GM21390 (cell line): ENCODE data around the gene HSPH1.

Experiments
- ATAC-seq: cut with Tn5 transposase; IDR thresholded peaks from one replicate; pipeline ENCODE4 v1.9.1; 2021; ENCODE audit not compliant: unreplicated experiment

HSPH1 gene

DNA sequence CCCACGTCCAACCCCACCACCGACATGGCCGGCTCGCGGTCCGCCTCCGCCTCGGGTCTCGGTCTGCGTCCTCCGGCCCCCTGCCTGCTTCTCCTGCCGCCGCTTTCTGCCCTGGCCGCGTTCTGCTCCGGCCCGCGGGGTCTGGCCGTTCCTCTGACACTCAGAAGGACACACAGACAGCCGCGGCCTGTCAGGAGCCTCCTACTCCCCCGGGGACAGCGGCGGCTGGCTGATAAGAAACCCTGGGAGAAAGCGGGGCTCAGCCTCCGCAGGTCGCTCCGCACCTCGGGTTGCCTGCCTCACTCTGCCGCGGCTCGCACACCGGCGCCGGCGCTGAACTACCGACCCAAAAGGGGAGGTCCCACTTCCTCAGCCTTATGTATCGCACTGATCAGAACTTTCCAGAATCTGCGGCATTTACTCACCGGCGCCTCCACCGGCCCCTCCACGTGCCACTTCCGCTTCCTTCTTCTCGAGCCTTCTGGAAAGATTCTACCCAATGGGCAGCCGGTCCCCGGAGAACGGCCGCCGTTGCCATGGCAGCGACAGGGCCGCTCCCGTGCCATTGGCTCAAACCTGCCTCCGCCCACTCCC lies at the start of gene HSPH1:
Gene HSPH1, minus strand, starts transcription at position 348 of the 594 bp plus-strand sequence. Its CDS starts 322 bp downstream, at position 26.
- ATAC-seq: peak; percentile 83

DNA sequence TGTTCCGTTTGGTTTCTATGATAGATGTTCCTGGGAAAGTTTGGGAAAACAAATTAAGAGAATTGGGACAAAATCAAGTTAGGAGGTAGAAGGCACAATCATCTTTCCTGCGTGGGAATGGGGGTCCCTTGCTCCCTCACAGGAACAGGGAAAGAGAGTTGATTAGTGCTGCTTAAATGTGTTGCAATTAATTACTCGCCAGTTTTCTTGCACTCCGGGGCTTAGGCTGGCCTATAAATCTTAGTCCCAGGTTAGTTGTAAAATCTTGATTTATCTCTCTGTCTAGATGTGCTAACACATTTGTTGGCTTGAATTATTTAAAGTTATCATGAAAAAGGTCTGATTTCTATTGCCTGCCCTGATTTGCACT lies 48.1 kb upstream of the HSPH1 start:
- no peak for ATAC-seq

DNA sequence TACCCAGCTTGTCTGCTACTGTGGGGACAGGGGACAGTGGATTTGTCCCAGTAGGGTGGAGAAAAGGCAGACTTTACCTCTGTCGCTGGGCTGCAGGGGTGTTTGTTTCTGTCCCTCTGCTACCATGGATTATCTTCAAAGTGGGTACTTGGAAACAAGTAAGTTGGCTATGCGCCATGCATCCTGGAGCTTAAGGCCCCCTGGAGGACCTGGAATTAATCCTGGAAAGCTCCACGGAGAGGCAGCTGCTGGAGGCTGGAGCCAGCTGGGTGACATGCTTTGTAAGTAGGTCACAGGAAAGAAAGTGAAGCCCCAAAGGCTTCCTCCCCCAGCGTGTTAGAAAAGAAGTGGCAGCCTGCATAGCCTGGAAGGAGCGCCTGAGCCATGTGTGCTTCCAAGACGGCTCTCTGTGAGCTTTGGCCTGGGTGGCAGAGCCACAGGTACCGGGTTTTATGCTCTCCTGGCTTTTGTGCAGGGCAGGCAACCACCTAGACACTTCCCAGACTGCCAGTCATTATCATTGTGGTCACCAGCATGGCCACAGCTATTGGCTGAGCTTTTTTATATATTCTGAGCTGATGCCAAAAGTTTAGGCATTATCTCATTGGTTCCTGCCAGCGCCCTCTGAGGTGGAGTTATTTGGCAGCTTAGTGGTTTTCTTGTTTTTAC lies 47.6 kb upstream of the HSPH1 start:
- ATAC-seq: no peak

DNA sequence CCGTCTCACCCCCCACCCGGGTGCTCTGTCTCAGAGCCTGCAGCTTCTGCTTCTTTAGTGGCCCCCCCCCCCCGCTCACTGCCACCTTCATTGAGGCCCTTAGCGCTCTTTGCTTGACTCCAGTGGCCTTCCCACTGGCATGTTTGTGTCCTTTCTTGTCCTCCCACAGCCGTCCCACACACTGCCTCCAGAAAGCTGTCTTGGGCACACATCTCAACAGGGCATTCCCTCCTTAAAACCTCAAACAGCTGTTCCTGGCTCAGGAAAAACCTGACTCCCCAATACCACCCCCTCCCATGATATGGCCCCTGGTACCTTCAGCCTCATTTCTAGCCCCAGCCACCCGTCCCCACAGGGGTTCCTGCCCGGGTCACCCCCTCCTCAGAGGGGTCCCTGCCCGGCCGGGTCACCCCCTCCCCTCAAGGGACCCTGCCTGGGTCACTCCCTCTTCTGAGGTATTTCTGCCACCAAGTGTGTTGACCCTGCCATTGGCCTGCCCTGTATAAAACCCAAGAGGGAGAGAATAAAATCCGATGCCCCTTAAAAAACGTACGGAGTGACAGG lies 46.9 kb upstream of the HSPH1 start:
- no peak for ATAC-seq

- ATAC-seq: no peak
These were observed 46.2 kb upstream of the HSPH1 start for GRCh38 chr13:31207661-31208552.

- no peak for ATAC-seq
These were observed 42.9 kb upstream of the HSPH1 start for GRCh38 chr13:31204592-31204991.

DNA sequence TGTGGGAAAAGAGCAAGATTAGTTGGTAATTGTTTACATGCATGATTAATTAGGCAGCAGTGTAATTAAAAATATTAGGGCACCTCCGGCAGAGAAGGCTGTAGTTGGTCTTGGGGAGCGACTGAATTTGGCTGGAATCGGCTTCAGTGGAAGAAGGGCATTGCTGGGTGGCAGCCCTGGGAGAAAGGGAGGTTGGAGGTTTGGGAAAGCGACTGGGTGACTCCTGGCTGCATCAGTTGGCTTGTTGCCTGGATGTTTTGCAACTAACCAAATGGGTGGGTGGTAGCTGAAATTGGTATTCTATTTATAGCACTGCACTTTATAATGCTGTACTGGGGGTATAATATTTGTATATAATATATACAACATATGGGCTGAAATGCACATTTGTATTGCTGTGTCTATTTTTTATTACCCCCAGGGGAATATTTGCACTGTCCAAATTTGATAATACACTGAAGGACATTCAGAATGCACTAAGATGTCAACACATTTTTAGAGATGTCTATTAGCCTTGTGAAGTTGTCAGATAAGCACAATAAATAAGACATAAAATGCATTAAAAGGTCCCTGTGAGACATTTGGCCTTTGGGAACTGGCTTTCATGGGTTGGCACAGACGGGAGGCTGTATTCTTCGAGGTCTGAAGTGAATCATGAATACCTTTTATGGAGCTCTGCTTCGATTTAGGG lies 39.8 kb upstream of the HSPH1 start:
- ATAC-seq: no peak

DNA sequence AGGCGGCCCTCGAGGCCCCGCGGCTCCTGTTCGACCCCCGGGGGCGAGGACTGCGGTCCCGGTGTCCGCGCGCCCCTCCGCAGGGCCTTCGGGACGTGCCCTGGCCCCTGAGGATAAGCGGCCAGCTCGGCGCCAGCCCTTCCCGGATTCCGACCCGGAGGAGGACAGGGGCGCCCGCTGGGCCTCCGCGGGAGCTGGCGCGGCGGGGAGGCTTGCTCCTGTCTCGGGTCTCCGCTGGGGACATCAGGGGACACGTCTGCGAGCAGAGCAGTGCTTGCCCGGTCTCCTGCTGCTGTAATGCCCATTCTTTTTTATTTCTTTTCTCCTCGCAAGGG lies 38.9 kb upstream of the HSPH1 start:
- ATAC-seq: peak; percentile 29

DNA sequence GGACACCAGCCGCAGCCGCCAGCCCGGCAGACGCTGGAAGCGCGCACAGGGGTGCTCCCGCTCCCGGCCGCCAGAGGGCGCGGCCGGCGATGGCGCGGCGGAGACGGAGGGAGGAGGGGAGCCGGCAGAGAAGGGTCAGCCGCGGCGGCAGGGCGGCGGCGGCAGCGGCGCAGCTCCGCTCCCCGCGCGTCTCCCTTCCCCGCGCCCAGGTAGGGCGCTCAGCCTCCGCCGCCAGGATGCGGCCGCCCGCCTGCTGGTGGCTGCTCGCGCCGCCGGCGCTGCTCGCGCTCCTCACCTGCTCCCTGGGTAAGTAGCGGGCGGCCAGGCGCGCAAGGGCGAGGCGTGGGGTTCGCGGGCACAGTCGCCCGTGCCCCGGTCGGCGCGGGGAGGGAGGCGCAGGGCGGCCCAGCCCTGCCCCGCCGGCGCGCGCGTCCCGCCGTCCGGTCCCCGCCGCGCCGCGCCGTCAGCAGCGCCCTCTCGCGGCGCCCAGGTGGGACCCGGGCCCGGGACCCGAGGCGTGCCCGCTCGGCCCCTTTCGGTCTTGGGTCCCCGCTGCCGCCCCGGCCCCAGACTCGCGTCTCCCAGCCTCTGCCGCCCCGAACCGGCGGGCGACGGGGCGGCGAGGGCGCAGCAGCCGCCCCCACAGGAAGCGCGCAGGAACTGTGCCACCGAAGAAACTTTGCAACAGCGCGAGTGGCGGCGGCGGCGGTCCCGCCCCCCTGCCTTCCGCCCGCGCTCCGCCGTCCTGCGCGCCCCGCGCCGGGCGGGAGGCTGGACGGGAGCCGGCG lies 38.3 kb upstream of the HSPH1 start, which contains the start of gene B3GLCT:
Gene B3GLCT, plus strand, starts transcription at position 127 of the 788 bp plus-strand sequence. Its CDS starts 110 bp downstream, at position 237.
- ATAC-seq: peak; percentile 83

GRCh38 chr13:31199527-31199848 lies 37.8 kb upstream of the HSPH1 start:
- ATAC-seq: no peak

DNA sequence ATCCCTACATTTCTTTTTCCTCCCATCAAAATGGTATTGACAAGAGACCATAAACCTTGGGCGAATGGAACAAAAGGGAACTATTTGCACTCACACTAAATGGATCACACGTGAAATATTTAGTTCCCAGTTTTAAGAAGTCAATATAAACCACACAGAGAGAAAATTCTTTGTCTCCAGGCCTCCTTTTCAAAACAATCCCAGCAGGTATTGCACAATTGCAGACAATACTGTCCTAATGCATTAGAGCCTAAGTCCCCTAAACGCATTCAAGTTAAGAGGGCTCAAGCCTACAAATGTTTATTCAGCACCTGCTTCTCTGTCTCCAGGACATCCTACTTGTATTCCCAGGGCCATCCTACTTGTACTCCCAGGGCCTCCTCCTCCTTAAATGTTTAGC lies 36.8 kb upstream of the HSPH1 start:
- no peak for ATAC-seq

- ATAC-seq: no peak
These were observed 35.3 kb upstream of the HSPH1 start for GRCh38 chr13:31196992-31197391.

DNA sequence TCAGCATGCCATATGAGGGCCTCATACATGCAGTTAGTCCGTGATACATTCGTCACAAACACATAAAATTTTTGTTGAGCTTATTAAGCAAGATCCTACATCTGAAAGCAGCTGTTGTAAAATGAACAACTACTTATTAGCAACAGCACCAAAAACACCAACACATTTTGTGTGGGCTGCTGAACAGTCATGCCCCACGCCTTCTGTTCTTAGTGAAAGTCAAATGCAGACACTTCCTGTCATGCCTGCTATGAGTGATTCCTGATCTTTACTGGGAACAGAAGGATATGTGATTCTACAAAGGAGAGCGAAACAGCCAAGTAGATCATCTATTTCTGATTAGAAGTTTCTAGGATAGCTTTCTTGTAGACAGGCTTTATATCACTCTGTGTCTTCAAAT lies 33.9 kb upstream of the HSPH1 start:
- no peak for ATAC-seq

- no peak for ATAC-seq
These were observed 30.6 kb upstream of the HSPH1 start for GRCh38 chr13:31192306-31192705.

GRCh38 chr13:31191748-31192147 lies 30.0 kb upstream of the HSPH1 start:
- ATAC-seq: no peak

GRCh38 chr13:31184981-31185645 lies 23.4 kb upstream of the HSPH1 start:
- ATAC-seq: no peak

DNA sequence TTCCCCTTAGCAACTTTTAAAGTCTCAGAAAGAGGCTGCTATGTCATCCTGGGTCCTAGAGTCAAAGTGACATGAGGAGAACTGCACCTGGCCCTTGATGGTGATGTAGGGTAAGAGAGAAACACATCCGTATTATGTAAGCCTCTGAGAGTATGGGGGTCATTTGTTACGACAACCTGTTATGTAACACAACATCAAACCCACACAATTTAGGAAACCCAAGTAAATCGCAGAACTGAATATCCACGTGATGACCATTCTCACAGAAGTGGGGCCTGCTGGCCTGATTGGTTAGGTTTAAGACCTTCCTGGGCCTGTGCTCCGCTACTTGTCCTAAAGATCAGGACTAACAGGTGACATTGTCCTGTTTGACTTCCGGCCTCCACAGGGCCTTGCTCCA lies 22.7 kb upstream of the HSPH1 start:
- no peak for ATAC-seq

DNA sequence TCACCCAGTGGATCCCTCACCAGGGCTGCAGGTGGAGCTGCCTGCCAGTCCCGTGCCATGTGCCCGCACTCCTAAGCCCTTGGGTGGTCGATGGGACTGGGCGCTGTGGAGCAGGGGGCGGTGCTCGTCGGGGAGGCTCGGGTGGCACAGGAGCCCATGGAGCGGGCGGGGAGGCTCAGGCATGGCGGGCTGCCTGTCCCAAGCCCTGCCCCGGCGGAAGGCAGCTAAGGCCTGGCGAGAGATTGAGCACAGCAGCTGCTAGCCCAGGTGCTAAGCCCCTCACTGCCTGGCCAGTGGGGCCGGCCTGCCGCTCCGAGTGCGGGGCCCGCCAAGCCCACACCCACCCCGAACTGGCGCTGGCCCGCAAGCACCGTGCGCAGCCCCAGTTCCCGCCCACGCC lies 21.3 kb upstream of the HSPH1 start:
- no peak for ATAC-seq

DNA sequence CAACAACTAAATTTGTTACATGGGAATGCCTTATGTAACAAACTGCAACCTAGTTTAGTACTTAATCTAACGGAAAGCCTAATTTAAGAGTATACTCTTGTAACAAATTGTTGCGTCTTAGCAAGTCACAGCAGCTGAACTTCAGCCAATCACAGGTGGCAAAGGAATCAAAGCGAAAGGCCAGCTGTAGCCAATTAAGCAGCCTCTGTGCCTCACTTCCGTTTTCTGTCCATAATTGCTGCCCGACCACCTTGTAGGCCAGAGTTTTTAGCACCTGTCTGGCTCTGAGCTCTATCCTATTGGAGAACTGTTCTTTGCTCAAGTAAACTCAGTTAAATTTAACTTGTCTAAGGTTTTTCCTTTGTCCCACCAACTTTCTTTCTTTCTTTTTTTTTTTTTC lies 18.1 kb upstream of the HSPH1 start:
- no peak for ATAC-seq

- ATAC-seq: no peak
These were observed 17.5 kb upstream of the HSPH1 start for GRCh38 chr13:31179241-31179640.
